Neural crest cell (in vitro differentiated cells): ENCODE data around the gene BCAT1. TPM values are rescaled to one million over a fixed set of nuclear protein-coding genes. Genes with fewer than 3 reads are reported as not detected.
"Not testable (repeated sequence)": the region's sequence is repeated elsewhere in the genome, so short reads cannot be mapped to it uniquely, and the experiment has no call there.

Experiments
- DNase-seq: peaks from one replicate; pipeline ENCODE4 v3.0.0; 2021; ENCODE audit warnings: low read depth, mixed read lengths, low spot score
- H3K27ac Mint-ChIP-seq: one replicate; pipeline ENCODE4 v1.8.0; 2021; ENCODE audit warnings: mild to moderate bottlenecking, mixed read lengths; ENCODE audit not compliant: unreplicated experiment
- H3K27me3 Mint-ChIP-seq: 2 replicates; pipeline ENCODE4 v1.8.0; 2021; ENCODE audit warnings: low read depth, mild to moderate bottlenecking, mixed read lengths
- H3K36me3 Mint-ChIP-seq: 2 replicates; pipeline ENCODE4 v1.8.0; 2021; ENCODE audit warnings: low read depth, mild to moderate bottlenecking, mixed read lengths
- H3K4me1 Mint-ChIP-seq: 2 replicates; pipeline ENCODE4 v1.8.0; 2021; ENCODE audit warnings: mixed read lengths
- H3K4me3 Mint-ChIP-seq: one replicate; pipeline ENCODE4 v1.8.0; 2021; ENCODE audit warnings: mild to moderate bottlenecking, mixed read lengths
- H3K9me3 Mint-ChIP-seq: 2 replicates; pipeline ENCODE4 v1.8.0; 2021; ENCODE audit warnings: mixed read lengths
- total RNA-seq: library from RNA; stranded (reverse); gene quantifications from 2 replicates; pipeline ENCODE4 v1.2.1, GENCODE V29; 2021
- TF ChIP-seq, protein P1 (sequence below): fragments of 200-600 bp; sonication (generic); conservative IDR thresholded peaks from 2 replicates; pipeline ENCODE4 v1.5.0; 2021; ENCODE audit warnings: antibody characterized with exemption, mild to moderate bottlenecking

BCAT1 gene
- total RNA-seq, 1 donor from 2014 or later = 199 TPM

GRCh38 chr12:24960222-24960855 lies 11.4 kb upstream of the BCAT1 start:
- Mint-ChIP-seq H3K27me3 (no peaks in the 10 kb centered on the region), H3K4me1 (no peaks in the 10 kb centered on the region), H3K27ac (no peak overlapping the region), H3K4me3 (no peak overlapping the region), H3K9me3 (no peaks in the 10 kb centered on the region), H3K36me3 (no peaks in the 10 kb centered on the region)
- TF ChIP-seq, protein P1, sequence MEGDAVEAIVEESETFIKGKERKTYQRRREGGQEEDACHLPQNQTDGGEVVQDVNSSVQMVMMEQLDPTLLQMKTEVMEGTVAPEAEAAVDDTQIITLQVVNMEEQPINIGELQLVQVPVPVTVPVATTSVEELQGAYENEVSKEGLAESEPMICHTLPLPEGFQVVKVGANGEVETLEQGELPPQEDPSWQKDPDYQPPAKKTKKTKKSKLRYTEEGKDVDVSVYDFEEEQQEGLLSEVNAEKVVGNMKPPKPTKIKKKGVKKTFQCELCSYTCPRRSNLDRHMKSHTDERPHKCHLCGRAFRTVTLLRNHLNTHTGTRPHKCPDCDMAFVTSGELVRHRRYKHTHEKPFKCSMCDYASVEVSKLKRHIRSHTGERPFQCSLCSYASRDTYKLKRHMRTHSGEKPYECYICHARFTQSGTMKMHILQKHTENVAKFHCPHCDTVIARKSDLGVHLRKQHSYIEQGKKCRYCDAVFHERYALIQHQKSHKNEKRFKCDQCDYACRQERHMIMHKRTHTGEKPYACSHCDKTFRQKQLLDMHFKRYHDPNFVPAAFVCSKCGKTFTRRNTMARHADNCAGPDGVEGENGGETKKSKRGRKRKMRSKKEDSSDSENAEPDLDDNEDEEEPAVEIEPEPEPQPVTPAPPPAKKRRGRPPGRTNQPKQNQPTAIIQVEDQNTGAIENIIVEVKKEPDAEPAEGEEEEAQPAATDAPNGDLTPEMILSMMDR = peak; percentile 76
- DNase-seq = peak; percentile 22

DNA sequence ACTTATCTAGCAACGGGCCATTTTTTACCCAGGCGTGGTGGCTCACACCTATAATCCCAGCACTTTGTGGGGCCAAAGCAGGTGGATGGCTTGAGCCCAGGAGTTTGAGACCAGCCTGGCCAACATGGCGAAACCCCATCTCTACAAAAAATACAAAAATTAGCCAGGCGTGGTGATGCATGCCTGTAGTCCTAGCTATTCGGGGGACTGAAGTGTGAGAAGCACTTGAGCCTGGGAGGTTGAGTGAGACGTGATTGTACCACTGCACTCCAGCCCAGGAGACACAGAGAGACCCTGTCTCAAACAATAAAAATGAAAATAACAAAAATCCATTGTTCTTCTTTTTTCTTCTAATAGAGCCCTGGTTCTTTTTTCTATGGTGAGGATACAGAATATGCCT lies 7.5 kb upstream of the BCAT1 start:
- not testable (repeated sequence) for DNase-seq, H3K9me3 Mint-ChIP-seq, H3K36me3 Mint-ChIP-seq, H3K4me1 Mint-ChIP-seq, H3K27me3 Mint-ChIP-seq, H3K27ac Mint-ChIP-seq, H3K4me3 Mint-ChIP-seq

DNA sequence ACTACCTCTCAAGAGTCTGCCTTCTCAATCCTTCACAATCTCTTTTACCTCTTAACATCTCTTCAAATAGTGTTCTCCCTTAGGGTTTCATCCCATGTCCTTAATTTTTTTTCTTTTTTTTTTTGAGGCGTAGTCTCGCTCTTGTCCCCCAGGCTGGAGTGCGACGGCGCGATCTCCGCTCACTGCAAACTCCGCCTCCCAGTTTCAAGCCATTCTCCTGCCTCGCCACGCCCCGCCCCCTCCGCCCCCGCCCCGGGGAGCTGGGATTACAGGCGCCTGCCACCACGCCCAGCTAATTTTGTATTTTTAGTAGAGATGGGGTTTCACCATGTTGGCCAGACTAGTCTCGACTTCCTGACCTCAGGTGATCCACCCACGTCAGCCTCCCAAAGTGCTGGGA lies 7.0 kb upstream of the BCAT1 start:
- no peak overlapping the region for H3K27ac Mint-ChIP-seq
- no peak for DNase-seq
- TF ChIP-seq, protein P1 = no peak
- peaks cover 9% of the 10 kb centered on the region for H3K4me1 Mint-ChIP-seq
- H3K9me3 Mint-ChIP-seq = no peaks in the 10 kb centered on the region
- H3K27me3 Mint-ChIP-seq = no peaks in the 10 kb centered on the region
- no peaks in the 10 kb centered on the region for H3K36me3 Mint-ChIP-seq
- no peak overlapping the region for H3K4me3 Mint-ChIP-seq

- Mint-ChIP-seq H3K4me3 (no peak overlapping the region), H3K4me1 (peaks cover 9% of the 10 kb centered on the region), H3K27ac (no peak overlapping the region), H3K27me3 (no peaks in the 10 kb centered on the region), H3K9me3 (no peaks in the 10 kb centered on the region), H3K36me3 (no peaks in the 10 kb centered on the region)
- DNase-seq = no peak
- TF ChIP-seq, protein P1 = no peak
Measured at GRCh38 chr12:24955389-24955788, 6.5 kb upstream of the BCAT1 start.

DNA sequence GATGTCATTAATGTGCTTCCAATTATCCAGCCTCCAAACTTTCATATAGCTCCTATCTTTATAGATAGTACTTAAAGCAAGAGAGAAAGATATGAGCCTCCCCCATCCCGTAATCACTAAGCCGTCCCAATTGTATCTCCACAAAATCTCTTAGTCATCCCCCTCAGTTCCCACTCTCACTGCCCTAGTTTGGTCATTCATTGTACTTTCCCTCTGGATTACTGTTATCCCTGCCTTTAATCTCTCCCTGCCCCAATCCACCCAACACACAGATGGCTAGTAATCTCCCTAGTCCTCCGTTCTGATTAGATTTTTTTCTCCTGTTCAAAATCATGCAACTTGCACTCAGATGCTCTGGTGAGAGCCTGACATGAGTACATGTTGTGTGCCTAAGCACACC lies 5.4 kb upstream of the BCAT1 start:
- peaks cover 17% of the 10 kb centered on the region for H3K4me1 Mint-ChIP-seq
- no peaks in the 10 kb centered on the region for H3K36me3 Mint-ChIP-seq
- TF ChIP-seq, protein P1 = no peak
- H3K4me3 Mint-ChIP-seq = peak overlapping the region; percentile 9
- H3K27ac Mint-ChIP-seq = no peak overlapping the region
- H3K27me3 Mint-ChIP-seq = no peaks in the 10 kb centered on the region
- no peak for DNase-seq
- no peaks in the 10 kb centered on the region for H3K9me3 Mint-ChIP-seq

DNA sequence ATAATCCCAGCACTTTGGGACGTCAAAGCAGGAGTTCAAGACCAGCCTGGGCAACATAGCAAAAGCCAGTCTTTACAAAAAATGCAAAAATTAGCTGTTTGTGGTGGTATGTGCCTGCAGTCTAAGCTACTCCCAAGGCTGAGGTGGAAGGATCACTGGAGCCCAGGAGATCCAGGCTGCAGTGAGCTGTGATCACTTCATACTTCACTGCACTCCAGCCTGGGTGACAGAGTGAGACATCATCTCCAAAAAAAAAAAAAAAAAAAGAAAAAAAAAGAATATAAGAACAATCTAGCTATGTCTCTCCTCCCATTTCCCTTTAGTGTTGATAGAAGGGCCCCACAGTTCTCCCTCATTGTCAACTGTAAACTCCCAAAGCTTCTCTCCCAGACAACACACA lies 3.5 kb upstream of the BCAT1 start:
- TF ChIP-seq, protein P1 = no peak
- no peaks in the 10 kb centered on the region for H3K27me3 Mint-ChIP-seq
- peaks cover 32% of the 10 kb centered on the region for H3K4me1 Mint-ChIP-seq
- no peaks in the 10 kb centered on the region for H3K9me3 Mint-ChIP-seq
- no peak for DNase-seq
- H3K36me3 Mint-ChIP-seq = no peaks in the 10 kb centered on the region
- H3K4me3 Mint-ChIP-seq = peak overlapping the region; percentile 56
- H3K27ac Mint-ChIP-seq = no peak overlapping the region
